Measurements from ENCODE around the gene NCOA3.
"Not testable (repeated sequence)": the region's sequence is repeated elsewhere in the genome, so short reads cannot be mapped to it uniquely, and the experiment has no call there.

Gene NCOA3

DNA sequence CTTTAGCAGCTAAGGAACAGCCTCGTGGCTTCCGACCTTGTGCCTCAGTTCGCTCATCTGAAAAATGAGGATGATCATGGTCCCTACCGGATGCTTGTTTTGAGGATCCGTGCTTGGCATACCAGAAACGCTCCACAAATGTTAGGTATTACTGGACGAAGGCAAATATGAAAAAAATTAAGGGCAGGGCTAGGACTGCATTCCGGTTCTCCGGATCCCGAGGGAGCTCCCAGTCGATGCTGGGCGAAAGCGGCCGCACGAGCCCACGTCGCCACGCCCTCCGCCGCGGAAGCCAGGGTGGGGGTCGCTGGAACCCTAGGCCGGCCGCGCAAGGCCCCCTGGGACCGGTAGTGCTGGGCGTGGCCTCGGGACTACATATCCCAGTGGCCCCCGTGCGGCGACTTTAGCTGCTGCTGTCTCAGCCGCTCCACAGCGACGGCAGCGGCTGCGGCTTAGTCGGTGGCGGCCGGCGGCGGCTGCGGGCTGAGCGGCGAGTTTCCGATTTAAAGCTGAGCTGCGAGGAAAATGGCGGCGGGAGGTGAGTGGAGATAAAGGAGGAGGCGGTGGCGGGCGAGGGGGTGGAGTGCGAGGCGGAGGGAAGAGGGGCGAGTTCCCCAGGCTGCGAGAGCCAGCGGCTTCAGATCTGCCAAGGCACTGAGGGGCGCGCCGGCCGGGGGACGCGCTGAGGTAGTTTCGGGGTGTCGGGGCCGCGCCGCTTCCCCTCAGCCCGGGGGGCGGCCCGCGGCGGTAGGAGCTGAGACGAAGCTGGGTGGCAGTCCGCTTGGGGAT is at the start of gene NCOA3:
Gene NCOA3 (plus strand): TSS at position 406 of the 789 bp plus-strand sequence. CDS start 120,361 bp downstream, outside the sequence.
- peak; percentile 78 to 93 for DNase-seq

DNA sequence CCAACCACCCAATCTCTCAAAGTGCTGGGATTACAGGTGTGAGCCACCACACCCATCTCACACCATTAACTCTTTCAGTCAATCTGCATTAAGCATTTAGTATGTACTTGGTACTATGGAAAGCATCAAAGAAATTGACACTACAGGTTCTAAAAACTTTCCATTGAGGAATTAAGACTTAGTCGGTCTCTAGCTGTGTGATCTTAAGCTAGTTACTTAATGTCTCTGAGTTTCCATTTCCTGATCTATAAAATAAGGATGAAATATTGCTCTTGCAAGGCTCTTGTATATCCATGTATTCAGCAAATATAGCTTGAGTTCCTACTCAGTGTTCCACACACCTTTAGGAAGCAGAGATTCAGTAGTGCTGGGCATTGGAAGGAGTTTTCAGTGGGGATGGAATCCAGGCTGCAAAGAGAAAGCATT is 48.9 kb upstream of the NCOA3 start:
- DNase-seq: no peak

DNA sequence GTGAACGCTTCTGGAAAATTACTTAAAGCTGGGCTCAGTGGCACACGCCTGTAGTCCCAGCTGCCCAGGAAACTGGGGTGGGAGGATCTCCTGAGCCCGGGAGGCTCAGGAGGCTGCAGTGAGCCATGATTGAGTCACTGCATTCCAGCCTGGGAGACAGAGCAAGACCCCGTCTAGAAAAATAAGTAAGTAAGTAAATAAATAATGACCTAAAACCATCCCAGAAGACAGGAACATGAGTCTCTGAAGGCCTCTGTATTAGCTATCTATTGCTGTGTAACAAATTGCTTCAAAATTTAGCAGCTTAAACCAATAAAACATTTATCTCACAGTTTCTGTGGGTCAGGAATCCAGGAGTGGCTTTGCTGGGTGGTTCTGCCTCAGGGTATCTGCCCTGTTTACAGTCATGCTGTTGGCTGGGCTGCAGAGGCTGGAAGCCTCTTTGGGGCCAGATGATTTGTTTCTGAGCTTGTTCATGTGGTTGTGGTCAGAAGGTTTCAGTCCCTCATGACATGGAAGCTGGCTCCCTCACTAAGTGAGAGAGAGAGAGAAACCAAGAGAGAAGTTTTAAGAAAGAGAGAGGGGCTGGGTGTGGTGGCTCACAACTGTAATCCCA is 48.4 kb upstream of the NCOA3 start:
- peak; percentile 67 to 91 for DNase-seq

DNA sequence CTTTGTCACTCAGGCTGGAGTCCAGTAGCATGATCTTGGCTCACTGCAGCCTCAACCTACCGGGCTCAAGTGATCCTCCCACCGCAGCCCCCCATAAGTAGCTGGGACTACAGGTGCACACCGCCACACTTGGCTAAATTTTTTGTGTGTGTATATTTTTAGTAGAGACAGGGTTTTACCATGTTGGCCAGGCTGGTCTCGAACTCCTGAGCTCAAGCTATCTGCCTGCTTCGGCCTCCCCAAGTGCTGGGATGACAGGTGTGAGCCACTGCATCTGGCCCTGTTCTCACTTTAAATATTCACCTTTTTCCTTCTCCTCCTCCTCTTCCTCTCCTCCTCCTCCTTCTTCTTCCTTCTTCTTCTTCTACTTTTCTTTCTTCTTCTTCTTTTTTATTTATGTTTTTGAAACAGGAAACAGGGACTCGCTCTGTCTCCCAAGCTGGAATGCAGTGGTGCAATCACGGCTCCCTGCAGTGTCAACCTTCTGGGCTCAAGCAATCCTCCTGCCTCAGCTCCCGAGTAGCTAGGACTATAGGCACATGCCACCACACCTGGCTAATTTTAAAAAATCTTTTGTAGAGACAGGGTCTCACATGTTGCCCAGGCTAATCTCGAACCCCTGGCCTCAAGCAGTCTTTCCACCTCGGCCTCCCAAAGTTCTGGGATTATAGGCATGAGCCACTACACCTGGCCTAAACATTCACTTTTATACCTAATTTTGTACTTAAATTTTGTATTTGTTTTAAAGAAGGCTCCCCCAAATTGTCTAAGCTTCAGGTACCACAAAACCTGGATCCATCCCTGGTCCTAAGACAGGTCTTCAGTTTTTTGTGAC is 47.2 kb upstream of the NCOA3 start:
- no peak for DNase-seq

DNA sequence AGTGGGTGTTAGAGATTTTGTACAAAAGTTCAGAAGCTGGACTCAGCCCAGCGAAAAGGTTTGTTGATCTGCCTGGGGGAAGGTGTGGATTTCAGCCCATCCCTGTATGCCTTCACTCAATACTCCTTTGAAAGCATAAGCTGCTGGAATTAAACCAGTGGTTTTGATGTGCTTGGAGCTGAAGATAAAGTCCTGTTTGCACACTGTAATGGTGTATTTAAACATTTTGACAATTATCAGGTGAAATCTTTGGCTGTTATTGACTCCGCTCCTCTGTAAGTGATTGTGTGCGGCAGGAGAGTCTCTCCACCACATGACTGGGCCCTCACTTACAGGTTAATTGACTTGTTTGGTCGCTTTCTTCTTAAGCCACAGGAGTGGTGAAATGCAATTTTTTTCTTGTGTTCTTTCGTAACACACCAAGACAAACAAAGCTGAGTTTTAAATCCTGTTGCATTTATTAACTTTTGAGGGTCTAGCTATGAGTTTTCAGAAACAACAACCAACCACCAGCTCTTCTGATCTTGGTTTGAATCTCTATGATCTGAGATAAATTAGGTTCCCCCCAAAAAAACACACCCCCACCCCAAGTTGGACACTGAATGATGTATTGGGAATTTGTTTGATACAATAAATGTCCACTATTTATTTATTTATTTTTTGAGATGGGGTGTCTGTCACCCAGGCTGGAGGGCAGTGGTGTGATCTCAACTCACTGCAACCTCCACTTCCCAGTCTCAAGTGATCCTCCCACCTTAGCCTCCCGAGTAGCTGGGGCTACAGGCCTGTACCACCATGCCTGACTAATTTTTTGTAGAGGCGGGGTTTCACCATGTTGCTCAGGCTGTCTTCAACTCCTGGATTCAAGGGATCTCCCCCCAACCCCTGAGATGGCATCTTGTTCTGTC is 46.3 kb upstream of the NCOA3 start:
- DNase-seq: no peak

DNA sequence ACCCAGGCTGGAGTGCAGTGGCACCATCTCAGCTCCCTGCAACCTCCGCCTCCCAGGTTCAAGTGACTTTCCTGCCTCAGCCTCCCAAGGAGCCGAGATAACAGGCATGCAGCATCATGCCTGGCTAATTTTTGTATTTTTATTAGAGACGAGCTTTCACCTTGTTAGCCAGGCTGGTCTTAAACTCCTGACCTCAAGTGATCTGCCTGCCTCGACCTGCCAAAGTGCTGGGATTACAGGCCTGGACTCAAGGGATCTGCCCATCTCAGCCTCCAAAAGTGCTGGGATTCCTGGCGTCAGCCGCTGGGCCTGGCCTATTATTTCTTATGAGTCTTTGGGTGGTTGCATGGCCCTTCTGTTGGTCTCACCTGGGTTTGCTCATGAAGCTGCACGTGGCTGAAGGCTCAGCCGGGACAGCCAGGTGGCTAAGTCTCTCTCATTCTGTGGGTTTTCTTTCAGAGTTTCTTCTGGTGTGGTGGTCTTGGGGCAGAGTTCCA is 45.6 kb upstream of the NCOA3 start:
- no peak for DNase-seq

DNA sequence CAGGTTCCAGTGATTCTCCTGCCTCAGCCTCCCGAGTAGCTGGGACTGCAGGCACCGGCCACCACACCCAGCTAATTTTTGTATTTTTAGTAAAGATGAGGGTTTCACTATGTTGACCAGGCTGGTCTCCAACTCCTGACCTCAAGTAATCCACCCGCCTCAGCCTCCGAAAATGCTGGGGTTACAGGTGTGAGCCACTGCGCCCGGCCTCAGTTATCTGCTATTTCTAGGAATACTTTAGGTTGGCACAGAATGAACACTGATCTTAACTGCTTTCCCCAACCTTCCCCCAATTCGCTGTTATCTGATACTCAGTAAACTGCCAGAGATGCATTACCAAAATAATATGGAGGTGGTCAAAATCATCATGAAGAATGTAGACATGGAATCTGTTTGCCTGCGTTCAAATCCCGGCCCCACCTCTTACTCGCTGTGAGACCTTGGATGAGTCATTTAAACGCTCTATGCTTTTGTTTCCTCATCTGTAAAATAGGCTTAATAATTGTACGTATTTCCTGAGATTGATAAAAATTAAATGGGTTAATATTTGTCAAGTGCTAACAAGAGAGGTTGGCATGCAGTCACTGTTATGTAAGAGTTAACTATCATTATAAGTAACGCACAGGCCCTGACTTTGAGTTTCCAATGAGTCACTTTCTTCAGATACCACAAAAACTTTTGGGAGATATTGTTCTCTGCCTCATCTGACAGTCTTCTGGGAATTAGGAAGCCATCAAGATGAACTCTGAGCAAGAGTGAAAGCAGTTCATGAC is 44.5 kb upstream of the NCOA3 start:
- DNase-seq: no peak

DNA sequence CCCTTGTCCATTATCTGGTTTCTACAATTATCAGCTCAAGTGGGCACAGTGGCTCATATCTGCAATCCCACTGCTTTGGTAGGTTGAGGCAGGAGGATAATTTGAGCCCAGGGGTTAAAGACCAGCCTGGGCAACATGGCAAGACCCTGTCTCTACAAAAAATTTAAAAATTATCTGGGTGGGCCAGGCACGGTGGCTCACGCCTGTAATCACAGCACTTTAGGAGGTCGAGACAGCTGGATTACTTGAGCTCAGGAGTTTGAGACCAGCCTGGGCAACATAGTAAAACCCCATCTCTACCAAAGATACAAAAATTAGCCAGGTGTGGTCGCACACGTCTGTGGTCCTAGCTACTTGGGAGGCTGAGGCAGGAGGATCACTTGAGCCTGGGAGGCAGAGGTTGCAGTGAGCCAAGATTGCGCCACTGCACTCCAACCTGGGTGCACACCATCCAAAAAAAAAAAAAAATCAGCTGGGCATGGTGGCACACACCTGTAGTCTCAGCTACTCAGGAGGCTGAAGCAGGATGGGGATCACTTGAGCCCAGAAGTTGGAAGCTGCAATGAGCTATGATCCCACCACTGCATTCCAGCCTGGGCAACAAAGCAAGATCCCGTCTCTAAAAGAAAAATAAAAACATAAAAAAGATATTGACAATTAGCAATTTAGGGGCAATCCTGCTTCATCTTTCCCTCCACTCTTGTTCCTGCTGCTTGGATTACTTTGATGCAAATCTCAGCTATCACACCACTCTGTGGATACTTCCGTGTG is 43.2 kb upstream of the NCOA3 start:
- not testable (repeated sequence) for DNase-seq

DNA sequence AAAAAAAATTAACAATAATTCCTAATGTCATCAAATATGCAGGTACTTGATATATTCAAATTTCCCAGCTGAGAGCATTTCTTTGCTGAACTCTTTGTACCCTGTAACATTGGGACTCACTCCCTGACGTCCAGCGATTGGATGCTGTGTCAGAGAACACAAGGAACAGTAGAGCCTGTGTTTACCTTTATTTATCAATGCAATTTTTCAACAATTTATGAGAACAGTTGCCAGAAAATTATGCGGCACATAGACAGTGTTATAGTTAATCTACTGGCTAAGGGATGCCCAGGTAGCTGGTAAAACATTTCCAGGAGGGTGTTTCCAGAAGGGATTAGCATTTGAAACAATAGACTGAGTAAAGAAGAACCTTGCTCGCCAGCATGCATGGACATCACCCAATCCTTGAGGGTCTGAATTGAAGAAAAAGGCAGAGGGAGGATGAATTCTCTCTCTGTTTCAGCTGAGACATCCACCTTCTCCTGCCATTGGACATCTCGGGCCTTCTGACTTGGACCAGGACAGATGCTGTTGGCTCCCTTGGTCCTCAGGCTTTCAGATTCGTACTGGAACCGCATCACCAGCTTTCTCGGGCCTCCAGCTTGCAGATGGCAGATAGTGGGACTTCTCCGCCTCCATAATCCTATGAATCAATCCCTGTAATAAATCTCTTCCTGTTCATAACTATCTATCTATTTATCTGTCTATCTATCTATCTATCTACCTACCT is 42.2 kb upstream of the NCOA3 start:
- DNase-seq: no peak

DNA sequence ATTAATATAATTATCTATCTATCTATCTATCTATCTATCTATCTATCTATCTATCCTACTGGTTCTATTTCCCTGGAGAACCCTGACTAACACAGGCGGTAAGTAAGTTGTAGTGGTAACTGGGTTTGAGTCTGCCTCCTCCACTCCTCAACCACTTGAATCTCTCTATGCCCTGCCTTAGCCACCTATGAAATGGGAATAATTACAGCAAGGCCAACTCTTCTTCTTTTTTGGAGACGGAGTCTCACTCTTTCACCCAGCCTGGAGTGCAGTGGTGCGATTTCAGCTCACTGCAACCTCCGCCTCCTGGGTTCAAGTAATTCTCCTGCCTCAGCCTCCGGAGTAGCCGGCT is 41.0 kb upstream of the NCOA3 start:
- not testable (repeated sequence) for DNase-seq

DNA sequence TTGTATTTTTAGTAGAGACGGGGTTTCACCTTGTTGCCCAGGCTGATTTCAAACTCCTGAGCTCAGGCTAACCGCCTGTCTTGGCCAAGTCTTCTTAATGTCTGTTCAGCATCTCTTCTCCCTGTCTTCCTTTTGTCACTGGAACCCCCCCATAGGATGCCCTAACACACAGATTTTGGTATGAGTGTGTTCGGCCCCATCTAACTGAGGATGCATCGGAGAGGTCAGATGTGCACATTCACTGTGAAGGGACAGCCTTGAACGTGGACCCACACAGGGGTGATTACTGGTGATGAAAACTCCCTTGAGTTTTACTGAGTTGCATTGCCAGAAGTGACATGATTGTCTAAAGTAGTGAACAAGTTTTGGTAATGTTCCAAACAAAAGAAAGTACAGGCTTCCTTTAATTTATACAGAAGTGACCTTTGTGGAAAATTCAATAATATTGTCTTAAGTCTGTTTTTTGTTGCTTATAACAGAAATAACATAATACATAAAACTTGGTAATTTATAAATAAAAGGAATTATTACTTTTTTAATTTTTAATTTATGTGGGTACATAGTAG is 40.5 kb upstream of the NCOA3 start:
- no peak for DNase-seq

DNA sequence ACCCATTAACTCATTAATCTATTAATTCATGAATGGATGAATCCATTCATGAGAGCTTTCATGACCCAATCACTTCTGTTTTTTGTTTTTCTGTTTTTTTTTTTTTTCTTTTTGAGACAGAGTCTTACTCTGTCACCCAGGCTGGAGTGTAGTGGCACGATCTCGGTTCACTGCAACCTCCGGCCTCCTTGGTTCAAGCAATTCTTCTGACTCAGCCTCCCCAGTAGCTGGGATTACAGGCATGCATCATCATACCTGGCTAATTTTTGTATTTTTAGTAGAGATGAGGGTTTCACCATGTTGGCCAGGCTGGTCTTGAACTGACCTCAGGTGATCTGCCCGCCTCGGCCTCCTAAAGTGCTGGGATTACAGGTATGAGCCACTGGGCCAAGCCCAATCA is 39.8 kb upstream of the NCOA3 start:
- not testable (repeated sequence) for DNase-seq

DNA sequence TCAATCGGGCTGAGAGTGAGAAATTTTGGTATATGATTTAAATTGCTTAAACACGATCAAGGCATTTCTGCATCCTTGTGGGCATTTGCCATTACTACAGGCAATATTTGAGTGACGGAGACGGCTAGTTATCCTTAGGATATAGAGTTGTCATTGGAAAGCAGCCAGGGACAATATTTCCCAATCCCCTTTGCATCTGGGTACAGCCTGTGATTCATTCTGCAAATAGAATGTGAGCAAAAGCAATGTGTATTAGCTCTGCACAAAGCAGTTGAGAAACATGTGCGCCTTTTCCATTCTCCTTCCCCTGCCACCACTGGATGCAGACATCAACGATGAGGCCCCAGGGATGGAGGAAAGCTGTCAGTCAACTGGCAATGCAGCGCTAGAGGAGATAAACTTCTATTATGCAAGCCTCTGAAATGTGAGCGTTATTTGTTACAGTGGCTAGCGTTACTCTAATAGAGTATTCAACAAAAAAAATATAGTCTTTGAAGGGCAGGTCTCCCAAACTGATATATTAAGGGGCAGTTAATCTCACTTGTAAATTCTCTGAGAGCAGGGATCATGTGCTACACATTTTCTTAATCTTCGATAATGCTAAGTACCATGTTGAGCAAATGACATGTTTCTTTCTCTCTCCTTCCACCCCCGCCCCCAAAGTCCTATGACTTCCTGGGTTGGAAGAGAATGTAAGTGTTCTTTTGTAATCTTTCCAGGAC is 37.1 kb upstream of the NCOA3 start:
- DNase-seq: peak; percentile 35 to 80

DNA sequence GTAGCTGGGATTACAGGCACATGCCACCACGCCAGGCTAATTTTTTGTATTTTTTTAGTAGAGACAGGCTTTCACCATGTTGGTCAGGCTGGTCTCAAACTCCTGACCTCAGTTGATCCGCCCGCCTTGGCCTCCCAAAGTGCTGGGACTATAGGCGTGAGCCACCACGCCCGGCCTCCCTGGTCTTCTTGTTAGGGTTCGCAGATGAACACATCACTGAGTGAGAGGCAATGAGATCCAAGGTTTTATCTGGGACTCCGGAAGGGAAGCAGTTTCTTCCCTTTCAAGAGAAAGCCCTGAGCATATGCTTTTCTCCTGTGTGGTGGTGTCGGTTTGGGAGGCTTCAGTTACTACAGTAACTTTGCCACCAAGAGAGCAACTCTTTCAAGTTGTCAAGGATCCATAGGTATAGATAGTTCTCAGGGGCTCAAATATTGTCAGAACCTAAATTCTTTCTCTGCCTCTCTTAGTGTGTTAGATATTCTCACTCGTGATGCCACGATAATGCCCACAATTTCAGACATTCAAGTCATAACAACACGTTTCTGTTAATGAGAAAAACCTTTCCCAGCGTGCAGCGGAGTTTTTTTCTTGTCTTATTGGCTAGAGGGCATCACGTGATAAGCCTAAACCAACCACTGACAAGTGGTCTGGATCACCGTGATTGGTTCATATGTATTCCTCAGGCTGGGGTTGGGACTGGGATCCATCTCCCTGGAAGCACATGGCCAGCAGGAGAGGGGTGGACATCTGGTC is 36.2 kb upstream of the NCOA3 start:
- DNase-seq: no peak

DNA sequence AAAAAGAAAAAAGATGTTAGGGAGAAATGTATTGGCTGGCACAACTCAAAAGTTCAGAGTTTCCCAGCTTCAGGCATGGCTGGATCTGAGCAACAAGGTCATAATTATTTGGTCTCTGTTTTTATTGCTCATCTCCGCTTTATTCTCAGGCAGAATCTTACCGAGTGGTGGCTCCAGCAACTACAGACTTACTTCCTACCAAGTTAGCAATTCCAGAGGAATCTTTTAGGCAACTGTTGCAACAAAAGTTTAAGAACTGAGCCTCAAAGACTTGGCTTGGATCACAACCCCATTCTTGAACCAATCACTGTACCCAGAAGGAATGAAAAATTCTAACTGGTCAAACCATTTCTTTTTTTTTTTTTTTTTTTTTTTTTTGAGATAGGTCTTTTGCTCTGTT is 35.5 kb upstream of the NCOA3 start:
- no peak for DNase-seq

DNA sequence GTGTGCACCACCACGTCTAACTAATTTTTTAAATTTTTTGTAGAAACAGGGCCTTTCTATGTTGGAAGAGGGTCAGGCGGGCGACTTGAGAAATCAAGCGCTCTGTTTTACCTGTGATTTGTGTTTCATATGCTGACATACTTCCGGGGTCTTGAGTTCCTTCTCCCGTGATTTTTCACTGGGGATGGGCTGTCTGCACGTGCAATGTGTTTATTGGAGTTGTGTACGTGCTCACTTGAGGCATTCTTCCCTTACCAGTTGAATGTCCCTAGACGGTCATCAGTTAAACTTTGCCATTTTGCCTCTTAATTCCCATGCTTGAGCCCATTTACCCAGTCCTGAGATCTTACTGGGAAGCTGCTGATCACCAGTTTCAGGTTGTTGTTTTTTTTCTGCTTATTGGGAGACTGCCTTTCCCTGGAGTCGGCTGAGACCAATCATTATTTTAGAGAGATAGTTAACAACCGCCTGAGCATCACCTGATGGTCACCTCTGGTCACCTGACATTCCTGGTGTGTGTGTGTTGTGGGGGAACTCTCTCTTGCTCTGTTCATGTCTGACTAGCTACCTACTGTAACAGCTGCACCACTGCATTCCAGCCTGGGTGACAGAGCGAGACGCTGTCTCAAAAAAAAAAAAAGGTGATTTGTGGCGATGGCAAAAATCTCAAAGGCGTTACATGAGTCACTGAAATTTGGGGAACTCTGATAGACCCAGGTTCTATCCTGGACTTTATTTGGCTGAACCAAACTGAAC is 34.8 kb upstream of the NCOA3 start:
- DNase-seq: no peak

DNA sequence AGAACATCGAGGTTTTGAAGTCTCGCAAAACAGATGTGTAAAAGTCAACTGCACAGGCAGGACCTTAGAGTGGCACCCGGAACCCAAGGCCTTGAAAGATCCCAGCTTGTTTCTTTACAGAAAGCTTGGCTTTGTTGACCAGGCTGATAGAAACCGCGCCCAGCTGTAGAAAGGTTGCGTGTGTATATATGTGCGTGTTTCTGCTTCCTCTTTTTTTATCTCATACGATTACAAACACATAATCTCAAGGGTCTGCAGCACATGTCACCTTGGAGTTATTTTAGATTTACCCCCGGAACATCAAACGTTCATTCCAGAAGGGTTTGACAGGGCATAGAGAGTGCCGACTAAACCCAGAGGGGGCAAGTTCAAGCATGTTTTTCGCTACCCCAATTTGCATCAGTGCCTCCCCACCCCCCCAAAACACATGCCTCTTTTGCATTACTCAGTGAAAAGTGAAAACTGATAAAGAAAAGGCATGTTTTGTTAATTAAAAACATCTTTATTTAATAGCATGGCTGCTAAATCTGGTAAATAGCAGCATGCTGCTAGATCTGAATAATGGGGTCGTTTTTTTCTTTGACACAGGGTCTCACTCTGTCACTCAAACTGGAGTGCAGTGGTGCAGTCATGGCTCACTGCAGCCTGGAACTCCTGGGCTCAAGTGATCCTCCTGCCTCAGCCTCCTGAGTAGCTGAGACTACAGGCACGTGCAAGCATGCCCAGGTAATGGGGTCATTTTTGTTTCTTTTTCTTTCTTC is 33.2 kb upstream of the NCOA3 start:
- no peak for DNase-seq

All from SW 1271 (cell line).